Measurements from ENCODE around the gene TMA16. TPM values are rescaled to one million over a fixed set of nuclear protein-coding genes. Genes with fewer than 3 reads are reported as not detected.
"Not testable (repeated sequence)": the region's sequence is repeated elsewhere in the genome, so short reads cannot be mapped to it uniquely, and the experiment has no call there.

TMA16 gene
- total RNA-seq, 1 donor = 7.6 TPM

GRCh38 chr4:163538820-163539219 lies 44.3 kb downstream of the TMA16 start:
- not testable (repeated sequence) for H3K27me3 ChIP-seq (ENCODE audit: insufficient read depth, low read length); H3K4me1 ChIP-seq (ENCODE audit: insufficient read depth, low read length); H3K9me3 ChIP-seq (ENCODE audit: low read depth, low read length)

GRCh38 chr4:163540448-163540847 lies 46.0 kb downstream of the TMA16 start:
- Histone ChIP-seq H3K27me3 (ENCODE audit: insufficient read depth, low read length) (no peaks in the 10 kb centered on the region), H3K4me3 (ENCODE audit: low read length) (no peak overlapping the region), H3K9me3 (ENCODE audit: low read depth, low read length) (no peaks in the 10 kb centered on the region), H3K4me1 (ENCODE audit: insufficient read depth, low read length) (peaks cover 4% of the 10 kb centered on the region)

More at GRCh38 chr4:163538820-163539219, 44.3 kb downstream of the TMA16 start:
- H3K4me3 ChIP-seq (ENCODE audit: low read length) = not testable (repeated sequence)

GRCh38 chr4:163540977-163541376 lies 46.5 kb downstream of the TMA16 start:
- no peaks in the 10 kb centered on the region for H3K9me3 ChIP-seq (ENCODE audit: low read depth, low read length)
- H3K4me1 ChIP-seq (ENCODE audit: insufficient read depth, low read length) = peaks cover 4% of the 10 kb centered on the region
- no peaks in the 10 kb centered on the region for H3K27me3 ChIP-seq (ENCODE audit: insufficient read depth, low read length)
- H3K4me3 ChIP-seq (ENCODE audit: low read length) = no peak overlapping the region

- Histone ChIP-seq H3K9me3 (ENCODE audit: low read depth, low read length) (no peaks in the 10 kb centered on the region), H3K4me1 (ENCODE audit: insufficient read depth, low read length) (peaks cover 4% of the 10 kb centered on the region), H3K27me3 (ENCODE audit: insufficient read depth, low read length) (no peaks in the 10 kb centered on the region), H3K4me3 (ENCODE audit: low read length) (no peak overlapping the region)
Observed at GRCh38 chr4:163542275-163542674, 47.8 kb downstream of the TMA16 start.

- Histone ChIP-seq H3K4me1 (ENCODE audit: insufficient read depth, low read length) (peaks cover 10% of the 10 kb centered on the region), H3K9me3 (ENCODE audit: low read depth, low read length) (no peaks in the 10 kb centered on the region), H3K27me3 (ENCODE audit: insufficient read depth, low read length) (no peaks in the 10 kb centered on the region), H3K4me3 (ENCODE audit: low read length) (no peak overlapping the region)
Observed at GRCh38 chr4:163544407-163545038, 50.0 kb downstream of the TMA16 start.

- Histone ChIP-seq H3K9me3 (ENCODE audit: low read depth, low read length) (no peaks in the 10 kb centered on the region), H3K4me3 (ENCODE audit: low read length) (no peak overlapping the region), H3K4me1 (ENCODE audit: insufficient read depth, low read length) (peaks cover 21% of the 10 kb centered on the region), H3K27me3 (ENCODE audit: insufficient read depth, low read length) (no peaks in the 10 kb centered on the region)
Observed at GRCh38 chr4:163548481-163549243, 54.2 kb downstream of the TMA16 start.

GRCh38 chr4:163550869-163551267 lies 56.4 kb downstream of the TMA16 start:
- peaks cover 25% of the 10 kb centered on the region for H3K4me1 ChIP-seq (ENCODE audit: insufficient read depth, low read length)
- H3K4me3 ChIP-seq (ENCODE audit: low read length) = no peak overlapping the region
- H3K27me3 ChIP-seq (ENCODE audit: insufficient read depth, low read length) = no peaks in the 10 kb centered on the region
- no peaks in the 10 kb centered on the region for H3K9me3 ChIP-seq (ENCODE audit: low read depth, low read length)

- H3K9me3 ChIP-seq (ENCODE audit: low read depth, low read length) = no peaks in the 10 kb centered on the region
- H3K4me3 ChIP-seq (ENCODE audit: low read length) = no peak overlapping the region
- H3K4me1 ChIP-seq (ENCODE audit: insufficient read depth, low read length) = peaks cover 44% of the 10 kb centered on the region
- no peaks in the 10 kb centered on the region for H3K27me3 ChIP-seq (ENCODE audit: insufficient read depth, low read length)
Observed at GRCh38 chr4:163553146-163553545, 58.7 kb downstream of the TMA16 start.

GRCh38 chr4:163554870-163555465 lies 60.5 kb downstream of the TMA16 start:
- no peaks in the 10 kb centered on the region for H3K27me3 ChIP-seq (ENCODE audit: insufficient read depth, low read length)
- no peak overlapping the region for H3K4me3 ChIP-seq (ENCODE audit: low read length)
- peaks cover 49% of the 10 kb centered on the region for H3K4me1 ChIP-seq (ENCODE audit: insufficient read depth, low read length)
- H3K9me3 ChIP-seq (ENCODE audit: low read depth, low read length) = no peaks in the 10 kb centered on the region

GRCh38 chr4:163556177-163556576 lies 61.7 kb downstream of the TMA16 start:
- Histone ChIP-seq H3K4me3 (ENCODE audit: low read length) (no peak overlapping the region), H3K9me3 (ENCODE audit: low read depth, low read length) (no peaks in the 10 kb centered on the region), H3K4me1 (ENCODE audit: insufficient read depth, low read length) (peaks cover 41% of the 10 kb centered on the region), H3K27me3 (ENCODE audit: insufficient read depth, low read length) (no peaks in the 10 kb centered on the region)

GRCh38 chr4:163556650-163557391 lies 62.3 kb downstream of the TMA16 start:
- Histone ChIP-seq H3K4me1 (ENCODE audit: insufficient read depth, low read length) (peaks cover 41% of the 10 kb centered on the region), H3K4me3 (ENCODE audit: low read length) (no peak overlapping the region), H3K9me3 (ENCODE audit: low read depth, low read length) (no peaks in the 10 kb centered on the region), H3K27me3 (ENCODE audit: insufficient read depth, low read length) (no peaks in the 10 kb centered on the region)

GRCh38 chr4:163558539-163559044 lies 64.1 kb downstream of the TMA16 start:
- H3K9me3 ChIP-seq (ENCODE audit: low read depth, low read length) = no peaks in the 10 kb centered on the region
- H3K4me3 ChIP-seq (ENCODE audit: low read length) = no peak overlapping the region
- peaks cover 41% of the 10 kb centered on the region for H3K4me1 ChIP-seq (ENCODE audit: insufficient read depth, low read length)
- H3K27me3 ChIP-seq (ENCODE audit: insufficient read depth, low read length) = no peaks in the 10 kb centered on the region

GRCh38 chr4:163562496-163562895 lies 68.0 kb downstream of the TMA16 start:
- H3K4me1 ChIP-seq (ENCODE audit: insufficient read depth, low read length) = peaks cover 20% of the 10 kb centered on the region
- H3K9me3 ChIP-seq (ENCODE audit: low read depth, low read length) = no peaks in the 10 kb centered on the region
- H3K27me3 ChIP-seq (ENCODE audit: insufficient read depth, low read length) = no peaks in the 10 kb centered on the region
- no peak overlapping the region for H3K4me3 ChIP-seq (ENCODE audit: low read length)

GRCh38 chr4:163563592-163563991 lies 69.1 kb downstream of the TMA16 start:
- H3K4me3 ChIP-seq (ENCODE audit: low read length) = no peak overlapping the region
- no peaks in the 10 kb centered on the region for H3K27me3 ChIP-seq (ENCODE audit: insufficient read depth, low read length)
- no peaks in the 10 kb centered on the region for H3K9me3 ChIP-seq (ENCODE audit: low read depth, low read length)
- H3K4me1 ChIP-seq (ENCODE audit: insufficient read depth, low read length) = peaks cover 11% of the 10 kb centered on the region

GRCh38 chr4:163564221-163564720 lies 69.8 kb downstream of the TMA16 start:
- peaks cover 9% of the 10 kb centered on the region for H3K4me1 ChIP-seq (ENCODE audit: insufficient read depth, low read length)

More at GRCh38 chr4:163564221-163564720, 69.8 kb downstream of the TMA16 start:
- no peaks in the 10 kb centered on the region for H3K27me3 ChIP-seq (ENCODE audit: insufficient read depth, low read length)
- H3K4me3 ChIP-seq (ENCODE audit: low read length) = no peak overlapping the region
- H3K9me3 ChIP-seq (ENCODE audit: low read depth, low read length) = no peaks in the 10 kb centered on the region

Measured in mononuclear cell (primary cell).